Right atrium auricular region (tissue), 2 donors: ENCODE measurements around the gene GABRB1. TPM values are rescaled to one million over a fixed set of nuclear protein-coding genes. Genes with fewer than 3 reads are reported as not detected.

ENCODE experiments used
- DNase-seq: peaks from one replicate; pipeline ENCODE4 v3.0.0-alpha.2; 2019; ENCODE audit warnings: low spot score
- H3K27ac ChIP-seq, 2 donors: fragments of 200-600 bp; sonication (generic); 1 replicate in 1 of 2; 2 replicates in 1 of 2; pipeline ENCODE4 v1.5.1; 2016 to 2019
- H3K27me3 ChIP-seq, 2 donors: fragments of 200-600 bp; sonication (generic); one replicate each; pipeline versions ENCODE4 v1.5.1 to v1.6.0; 2017 to 2019
- H3K36me3 ChIP-seq: fragments of 200-600 bp; sonication (generic); one replicate; pipeline ENCODE4 v1.5.1; 2016
- H3K4me1 ChIP-seq, 2 donors: fragments of 200-600 bp; sonication (generic); one replicate each; pipeline versions ENCODE4 v1.5.1 to v1.6.0; 2017 to 2019
- H3K4me3 ChIP-seq, 2 donors: fragments of 200-600 bp; sonication (generic); 1 replicate in 1 of 2; 2 replicates in 1 of 2; pipeline ENCODE4 v1.5.1; 2017 to 2019; ENCODE audit warnings: mild to moderate bottlenecking in 1 of 2, moderate library complexity in 1 of 2
- H3K9me3 ChIP-seq, 2 donors: fragments of 200-600 bp; sonication (generic); one replicate each; pipeline ENCODE4 v1.5.1; 2019
- total RNA-seq, 2 donors: library from RNA; depleted of rRNA; stranded (reverse); fragments of >200 nt; gene quantifications; one replicate each; pipeline ENCODE4 v1.1.0, GENCODE V29; 2016
- TF ChIP-seq, protein P1 (sequence below), 2 donors: fragments of 200-600 bp; sonication (generic); IDR thresholded peaks; one replicate each; pipeline ENCODE4 v1.5.1; 2019; ENCODE audit warnings: antibody characterized with exemption in 2 of 2

The GABRB1 gene
- total RNA-seq, 2 donors from 2014 or later = 1.1 to 2.6 TPM

DNA sequence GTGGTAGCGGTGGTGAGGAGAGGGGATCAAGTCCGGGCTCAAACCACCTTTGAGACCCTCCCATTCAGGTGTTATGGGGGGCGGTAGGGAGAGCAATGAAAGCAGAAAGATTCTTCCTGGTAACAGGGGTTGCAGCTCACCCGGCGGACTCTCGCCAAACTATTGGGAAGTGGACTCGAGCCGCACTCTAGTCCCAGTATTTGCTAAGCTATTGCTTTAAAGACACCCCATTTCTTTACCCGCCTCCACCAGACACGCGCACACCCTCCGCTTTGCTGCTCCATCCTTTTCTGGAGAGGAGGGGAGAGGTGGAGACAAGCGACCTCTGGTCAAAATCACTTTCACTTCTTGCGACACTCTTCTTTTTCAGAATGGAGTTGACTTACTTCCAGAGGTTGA is 37.4 kb upstream of the GABRB1 start:
- no peak for DNase-seq
- peak overlapping the region; percentile 47 to 51 for H3K4me3 ChIP-seq

DNA sequence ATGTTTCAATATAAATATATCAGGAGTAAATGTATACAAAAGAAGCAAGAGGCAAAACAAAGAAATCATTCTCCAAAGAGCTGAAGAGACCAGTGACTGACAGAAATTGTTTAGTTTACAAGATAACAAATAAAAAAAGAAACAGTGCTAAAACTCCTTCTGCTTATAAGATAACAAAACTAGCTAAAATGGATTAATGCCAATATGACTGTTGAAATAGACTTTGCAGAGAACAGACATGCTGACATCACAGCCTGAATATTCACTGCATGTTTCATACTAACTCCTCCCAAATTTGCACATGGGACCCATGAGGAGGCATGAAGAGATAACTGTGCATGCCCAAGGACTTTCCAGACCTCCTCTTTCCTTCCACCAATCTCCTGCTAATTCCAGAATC is 31.8 kb upstream of the GABRB1 start:
- H3K27ac ChIP-seq = no peak overlapping the region
- DNase-seq = no peak

More for the DNA sequence above, 37.4 kb upstream of the GABRB1 start:
- Histone ChIP-seq H3K27me3 (no peaks in the 10 kb centered on the region), H3K27ac (peak overlapping the region in 1 of 2 donors; percentile 9), H3K36me3 (no peaks in the 10 kb centered on the region), H3K4me1 (peaks cover 0 to 16% of the 10 kb centered on the region in 2 donors), H3K9me3 (no peaks in the 10 kb centered on the region)
- TF ChIP-seq, protein P1, sequence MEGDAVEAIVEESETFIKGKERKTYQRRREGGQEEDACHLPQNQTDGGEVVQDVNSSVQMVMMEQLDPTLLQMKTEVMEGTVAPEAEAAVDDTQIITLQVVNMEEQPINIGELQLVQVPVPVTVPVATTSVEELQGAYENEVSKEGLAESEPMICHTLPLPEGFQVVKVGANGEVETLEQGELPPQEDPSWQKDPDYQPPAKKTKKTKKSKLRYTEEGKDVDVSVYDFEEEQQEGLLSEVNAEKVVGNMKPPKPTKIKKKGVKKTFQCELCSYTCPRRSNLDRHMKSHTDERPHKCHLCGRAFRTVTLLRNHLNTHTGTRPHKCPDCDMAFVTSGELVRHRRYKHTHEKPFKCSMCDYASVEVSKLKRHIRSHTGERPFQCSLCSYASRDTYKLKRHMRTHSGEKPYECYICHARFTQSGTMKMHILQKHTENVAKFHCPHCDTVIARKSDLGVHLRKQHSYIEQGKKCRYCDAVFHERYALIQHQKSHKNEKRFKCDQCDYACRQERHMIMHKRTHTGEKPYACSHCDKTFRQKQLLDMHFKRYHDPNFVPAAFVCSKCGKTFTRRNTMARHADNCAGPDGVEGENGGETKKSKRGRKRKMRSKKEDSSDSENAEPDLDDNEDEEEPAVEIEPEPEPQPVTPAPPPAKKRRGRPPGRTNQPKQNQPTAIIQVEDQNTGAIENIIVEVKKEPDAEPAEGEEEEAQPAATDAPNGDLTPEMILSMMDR (IDR thresholded peaks at IDR 0.05) = no peak

DNA sequence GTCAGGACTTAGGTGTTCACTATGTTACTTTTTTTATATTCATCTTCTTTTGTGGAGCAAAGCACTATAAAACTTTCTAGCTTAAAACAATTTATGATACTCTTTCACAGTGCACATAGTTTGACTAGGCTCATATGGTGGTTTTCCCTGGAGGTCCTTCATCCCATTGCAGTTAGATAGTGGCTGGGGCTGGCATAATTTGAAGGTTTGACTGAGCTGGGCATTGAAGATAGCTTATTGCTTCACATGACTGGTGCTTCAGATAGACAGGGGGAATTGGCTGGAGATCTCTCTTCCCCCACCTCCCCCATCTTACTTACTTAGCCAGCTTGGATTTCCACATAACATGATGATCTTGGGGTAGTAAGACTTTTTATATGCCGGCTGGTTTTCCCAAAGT is 31.0 kb upstream of the GABRB1 start:
- H3K4me3 ChIP-seq = no peak overlapping the region
- H3K36me3 ChIP-seq = no peaks in the 10 kb centered on the region
- no peak overlapping the region for H3K27ac ChIP-seq
- H3K9me3 ChIP-seq = no peaks in the 10 kb centered on the region
- H3K27me3 ChIP-seq = no peaks in the 10 kb centered on the region
- no peak for DNase-seq
- no peaks in the 10 kb centered on the region for H3K4me1 ChIP-seq
- TF ChIP-seq, protein P1 (IDR thresholded peaks at IDR 0.05) = no peak

More for the DNA sequence above, 31.8 kb upstream of the GABRB1 start:
- Histone ChIP-seq H3K36me3 (no peaks in the 10 kb centered on the region), H3K4me1 (no peaks in the 10 kb centered on the region), H3K27me3 (no peaks in the 10 kb centered on the region), H3K9me3 (no peaks in the 10 kb centered on the region), H3K4me3 (no peak overlapping the region)
- TF ChIP-seq, protein P1 (IDR thresholded peaks at IDR 0.05) = no peak

DNA sequence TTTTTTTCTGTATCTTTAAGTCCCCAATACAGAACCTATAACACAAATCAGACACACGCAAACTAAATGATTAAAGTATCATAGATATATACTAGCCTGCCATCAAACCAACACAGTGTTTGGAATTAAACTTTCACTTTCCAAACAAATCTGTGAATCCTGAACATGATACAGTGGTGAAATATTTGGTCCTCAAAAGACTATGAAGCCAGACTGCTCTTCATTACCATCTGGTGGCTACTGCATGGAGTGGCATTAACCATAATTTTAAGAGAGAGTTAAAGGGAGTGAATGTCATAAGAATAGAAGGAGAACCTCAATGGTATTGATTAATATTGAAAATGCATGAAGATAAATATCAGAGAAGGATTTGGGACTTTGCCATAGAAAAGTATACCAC is 28.8 kb upstream of the GABRB1 start:
- Histone ChIP-seq H3K27me3 (no peaks in the 10 kb centered on the region), H3K4me3 (no peak overlapping the region), H3K27ac (no peak overlapping the region), H3K9me3 (no peaks in the 10 kb centered on the region), H3K4me1 (no peaks in the 10 kb centered on the region), H3K36me3 (no peaks in the 10 kb centered on the region)
- TF ChIP-seq, protein P1 (IDR thresholded peaks at IDR 0.05) = peak in 1 of 2 donors; percentile 46
- no peak for DNase-seq

DNA sequence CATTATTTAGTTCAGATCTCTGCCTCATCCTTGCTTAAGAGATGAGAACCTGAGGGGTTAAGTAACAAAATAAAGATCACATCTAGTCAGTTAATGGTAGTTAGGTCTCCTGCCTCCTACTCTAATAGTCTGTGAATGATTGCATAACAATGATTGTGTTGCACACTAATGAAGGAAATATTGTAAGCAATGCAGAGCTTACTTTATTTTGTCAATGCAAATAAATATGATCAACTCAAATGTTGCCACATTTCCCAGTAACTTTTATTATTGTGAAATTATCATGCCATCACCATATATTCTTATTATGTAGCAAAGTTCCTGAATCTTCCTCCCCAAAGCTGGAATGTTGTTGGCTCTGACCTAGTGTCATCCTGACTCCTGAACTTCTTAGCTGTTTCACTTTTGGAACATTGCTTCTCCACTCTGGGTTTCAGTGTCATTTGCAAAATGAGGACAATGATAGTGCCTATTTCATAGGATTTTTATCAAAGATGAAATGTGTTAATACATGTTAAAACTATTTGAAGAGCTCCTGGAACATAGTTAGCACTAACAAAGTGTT is 20.9 kb upstream of the GABRB1 start:
- Histone ChIP-seq H3K4me1 (peaks cover 0 to 13% of the 10 kb centered on the region in 2 donors), H3K9me3 (no peaks in the 10 kb centered on the region), H3K36me3 (no peaks in the 10 kb centered on the region), H3K27me3 (no peaks in the 10 kb centered on the region), H3K4me3 (no peak overlapping the region), H3K27ac (peak overlapping the region in 1 of 2 donors; percentile 54)
- no peak for DNase-seq
- TF ChIP-seq, protein P1 (IDR thresholded peaks at IDR 0.05) = no peak

DNA sequence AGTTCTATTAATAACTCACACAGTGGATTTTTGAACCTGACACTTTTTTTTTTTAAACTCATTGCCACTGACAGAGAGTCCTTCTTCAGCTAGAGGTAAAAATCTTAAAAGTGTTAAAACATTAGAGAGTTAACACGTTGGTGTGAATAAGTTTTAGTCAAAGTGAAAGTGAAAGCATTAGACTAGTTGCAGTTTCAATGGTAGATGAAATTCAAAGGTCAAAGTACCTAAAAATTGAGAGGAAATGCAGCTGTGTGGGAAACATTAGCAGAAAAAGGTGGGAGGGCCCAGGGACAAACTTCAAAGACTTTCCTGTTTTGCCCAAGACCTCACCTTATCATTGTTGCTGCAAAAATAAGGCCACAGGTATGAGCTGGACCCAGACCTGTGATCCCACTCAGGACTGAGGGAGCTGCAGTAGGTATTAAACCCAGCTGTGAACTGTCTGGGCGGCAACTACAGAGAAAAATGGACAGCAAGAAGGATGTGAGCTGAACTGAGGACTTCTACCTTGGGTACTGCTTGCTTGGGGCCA is 20.4 kb upstream of the GABRB1 start:
- H3K27me3 ChIP-seq = no peaks in the 10 kb centered on the region
- TF ChIP-seq, protein P1 (IDR thresholded peaks at IDR 0.05) = no peak
- peak overlapping the region in 1 of 2 donors; percentile 54 for H3K27ac ChIP-seq
- no peaks in the 10 kb centered on the region for H3K36me3 ChIP-seq
- DNase-seq = no peak
- H3K9me3 ChIP-seq = no peaks in the 10 kb centered on the region
- H3K4me3 ChIP-seq = no peak overlapping the region
- peaks cover 0 to 13% of the 10 kb centered on the region in 2 donors for H3K4me1 ChIP-seq
